ENCODE data around the gene FAM76B. TPM values are rescaled to one million over a fixed set of nuclear protein-coding genes. Genes with fewer than 3 reads are reported as not detected.

The FAM76B gene
- total and polyA plus RNA-seq, 2 of the 13 experiments (the other 11 are each of a cell fraction or from before 2014, with no cell fraction given): 20.2 to 24.2 TPM

DNA sequence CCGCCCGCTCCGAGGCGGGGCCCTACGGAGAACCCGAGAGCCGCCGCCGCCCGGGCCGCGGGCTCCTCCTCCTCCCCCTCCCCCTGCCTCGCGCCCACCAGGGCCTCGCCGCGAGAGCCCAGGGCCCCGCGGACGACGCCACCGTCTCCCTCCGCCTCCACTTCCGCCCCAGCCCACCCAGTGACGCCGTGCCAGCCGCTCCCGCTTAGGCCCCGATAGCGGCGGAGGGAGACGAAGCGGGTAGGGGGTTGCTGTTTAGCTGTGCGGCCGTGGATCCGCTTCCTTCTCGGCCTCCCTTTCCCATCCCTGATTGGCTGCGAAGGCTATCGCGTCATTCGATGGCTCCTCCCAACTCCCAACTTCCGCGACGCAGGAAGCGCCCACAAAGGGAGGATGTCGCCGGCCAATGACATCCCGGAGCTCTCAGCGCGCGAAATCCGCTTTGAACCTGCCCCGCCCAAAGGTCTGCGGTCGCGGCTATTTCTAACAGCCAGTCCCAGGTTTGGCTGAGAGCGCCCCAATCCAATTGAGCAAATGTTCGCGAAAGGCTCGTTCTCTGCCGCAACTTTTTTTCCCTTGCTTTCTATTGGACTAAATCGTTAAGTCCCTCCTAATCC, at the start of gene FAM76B (continued):
- peak; percentile 91 for TF ChIP-seq YEATS2 (CRISPR knock-in tag; IDR thresholded peaks at IDR 0.05; ENCODE audit: borderline replicate concordance)
- TF ChIP-seq ZNF205 (CRISPR knock-in tag; IDR thresholded peaks at IDR 0.05): no peak; the same call in none of the 2 replicates
- TF ChIP-seq ZNF501 (CRISPR knock-in tag; IDR thresholded peaks at IDR 0.05): peak; percentile 91
- TF ChIP-seq, protein P1, sequence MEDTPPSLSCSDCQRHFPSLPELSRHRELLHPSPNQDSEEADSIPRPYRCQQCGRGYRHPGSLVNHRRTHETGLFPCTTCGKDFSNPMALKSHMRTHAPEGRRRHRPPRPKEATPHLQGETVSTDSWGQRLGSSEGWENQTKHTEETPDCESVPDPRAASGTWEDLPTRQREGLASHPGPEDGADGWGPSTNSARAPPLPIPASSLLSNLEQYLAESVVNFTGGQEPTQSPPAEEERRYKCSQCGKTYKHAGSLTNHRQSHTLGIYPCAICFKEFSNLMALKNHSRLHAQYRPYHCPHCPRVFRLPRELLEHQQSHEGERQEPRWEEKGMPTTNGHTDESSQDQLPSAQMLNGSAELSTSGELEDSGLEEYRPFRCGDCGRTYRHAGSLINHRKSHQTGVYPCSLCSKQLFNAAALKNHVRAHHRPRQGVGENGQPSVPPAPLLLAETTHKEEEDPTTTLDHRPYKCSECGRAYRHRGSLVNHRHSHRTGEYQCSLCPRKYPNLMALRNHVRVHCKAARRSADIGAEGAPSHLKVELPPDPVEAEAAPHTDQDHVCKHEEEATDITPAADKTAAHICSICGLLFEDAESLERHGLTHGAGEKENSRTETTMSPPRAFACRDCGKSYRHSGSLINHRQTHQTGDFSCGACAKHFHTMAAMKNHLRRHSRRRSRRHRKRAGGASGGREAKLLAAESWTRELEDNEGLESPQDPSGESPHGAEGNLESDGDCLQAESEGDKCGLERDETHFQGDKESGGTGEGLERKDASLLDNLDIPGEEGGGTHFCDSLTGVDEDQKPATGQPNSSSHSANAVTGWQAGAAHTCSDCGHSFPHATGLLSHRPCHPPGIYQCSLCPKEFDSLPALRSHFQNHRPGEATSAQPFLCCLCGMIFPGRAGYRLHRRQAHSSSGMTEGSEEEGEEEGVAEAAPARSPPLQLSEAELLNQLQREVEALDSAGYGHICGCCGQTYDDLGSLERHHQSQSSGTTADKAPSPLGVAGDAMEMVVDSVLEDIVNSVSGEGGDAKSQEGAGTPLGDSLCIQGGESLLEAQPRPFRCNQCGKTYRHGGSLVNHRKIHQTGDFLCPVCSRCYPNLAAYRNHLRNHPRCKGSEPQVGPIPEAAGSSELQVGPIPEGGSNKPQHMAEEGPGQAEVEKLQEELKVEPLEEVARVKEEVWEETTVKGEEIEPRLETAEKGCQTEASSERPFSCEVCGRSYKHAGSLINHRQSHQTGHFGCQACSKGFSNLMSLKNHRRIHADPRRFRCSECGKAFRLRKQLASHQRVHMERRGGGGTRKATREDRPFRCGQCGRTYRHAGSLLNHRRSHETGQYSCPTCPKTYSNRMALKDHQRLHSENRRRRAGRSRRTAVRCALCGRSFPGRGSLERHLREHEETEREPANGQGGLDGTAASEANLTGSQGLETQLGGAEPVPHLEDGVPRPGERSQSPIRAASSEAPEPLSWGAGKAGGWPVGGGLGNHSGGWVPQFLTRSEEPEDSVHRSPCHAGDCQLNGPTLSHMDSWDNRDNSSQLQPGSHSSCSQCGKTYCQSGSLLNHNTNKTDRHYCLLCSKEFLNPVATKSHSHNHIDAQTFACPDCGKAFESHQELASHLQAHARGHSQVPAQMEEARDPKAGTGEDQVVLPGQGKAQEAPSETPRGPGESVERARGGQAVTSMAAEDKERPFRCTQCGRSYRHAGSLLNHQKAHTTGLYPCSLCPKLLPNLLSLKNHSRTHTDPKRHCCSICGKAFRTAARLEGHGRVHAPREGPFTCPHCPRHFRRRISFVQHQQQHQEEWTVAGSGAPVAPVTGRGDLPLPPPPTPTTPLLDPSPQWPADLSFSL (CRISPR knock-in tag; IDR thresholded peaks at IDR 0.05): no peak
- peak; percentile 71 for TF ChIP-seq SIX4 (CRISPR knock-in tag; IDR thresholded peaks at IDR 0.05)
- TF ChIP-seq ZNF644 (CRISPR knock-in tag; IDR thresholded peaks at IDR 0.05; ENCODE audit: low read depth): no peak; the same call in 1 of the 2 replicates
- peak; percentile 58 for TF ChIP-seq ZNF781 (CRISPR knock-in tag; IDR thresholded peaks at IDR 0.05; ENCODE audit: borderline replicate concordance, not compliant biosample characterization)
- no peak for TF ChIP-seq PLRG1 (conservative IDR thresholded peaks at IDR 0.05)
- peak; percentile 70 for TF ChIP-seq RXRA (CRISPR knock-in tag; IDR thresholded peaks at IDR 0.05)
- no peak for TF ChIP-seq ZFP36 (IDR thresholded peaks at IDR 0.05; ENCODE audit: borderline replicate concordance, low read depth, low read length, partially characterized antibody)
- TF ChIP-seq ZMAT3 (CRISPR knock-in tag; conservative IDR thresholded peaks at IDR 0.05): peak; percentile 86
- no peak for TF ChIP-seq SSRP1 (CRISPR knock-in tag; IDR thresholded peaks at IDR 0.05)
- TF ChIP-seq ZNF446 (CRISPR knock-in tag; IDR thresholded peaks at IDR 0.05): no peak; the same call in 1 of the 2 replicates
- no peak for TF ChIP-seq RCOR2 (CRISPR knock-in tag; IDR thresholded peaks at IDR 0.05)
- peak; percentile 94 for TF ChIP-seq TARDBP (CRISPR knock-in tag; IDR thresholded peaks at IDR 0.05)
- TF ChIP-seq JUNB (CRISPR knock-in tag; IDR thresholded peaks at IDR 0.05; ENCODE audit: borderline replicate concordance): no peak
- TF ChIP-seq ZNF670 (CRISPR knock-in tag; IDR thresholded peaks at IDR 0.05; ENCODE audit: borderline replicate concordance): peak; percentile 54; the same call in 1 of the 2 replicates
- 0 out of 2 replicates have a peak, but pooled peaks have one; percentile 60 for TF ChIP-seq ZFYVE20 (CRISPR knock-in tag; IDR thresholded peaks at IDR 0.05; ENCODE audit: borderline replicate concordance, low read depth)
- TF ChIP-seq ZFX (CRISPR knock-in tag; IDR thresholded peaks at IDR 0.05; ENCODE audit: low read depth): peak; percentile 92; the same call in 1 of the 2 replicates
- peak; percentile 77; the same call in 1 of the 2 replicates for TF ChIP-seq ZNF792 (CRISPR knock-in tag; IDR thresholded peaks at IDR 0.05)
- peak; percentile 97 for TF ChIP-seq MTA1 (CRISPR knock-in tag; IDR thresholded peaks at IDR 0.05; ENCODE audit: borderline replicate concordance)
- peak; percentile 89 for TF ChIP-seq GABPA (IDR thresholded peaks at IDR 0.05; ENCODE audit: low read depth, low read length)
- TF ChIP-seq GABPA (CRISPR knock-in tag; IDR thresholded peaks at IDR 0.05; ENCODE audit: low read depth): peak; percentile 89
- TF ChIP-seq NFYC (CRISPR knock-in tag; IDR thresholded peaks at IDR 0.05): peak; percentile 89
- no peak for TF ChIP-seq CEBPB (IDR thresholded peaks at IDR 0.05; ENCODE audit: borderline replicate concordance, low read depth, low read length)
- TF ChIP-seq ZIK1 (CRISPR knock-in tag; IDR thresholded peaks at IDR 0.05; ENCODE audit: borderline replicate concordance, low read depth): peak; percentile 71; the same call in 1 of the 2 replicates
- no peak; the same call in 1 of the 2 replicates for TF ChIP-seq NAIF1 (CRISPR knock-in tag; IDR thresholded peaks at IDR 0.05; ENCODE audit: borderline replicate concordance)
